Activated naive CD8-positive, alpha-beta T cell treated with anti-CD3 and anti-CD28 coated beads, Interleukin-2, amount 50 U/mL, for 24 hours (primary cell): Measurements from ENCODE around the gene FANCI.

Experiments
- ATAC-seq: fragments of 150-1000 bp; cut with Tn5 transposase; one replicate; pipeline ENCODE4 v1.10.0; 2021
- DNase-seq: peaks from one replicate; pipeline ENCODE4 v3.0.0; 2021
- H3K27ac Mint-ChIP-seq: one replicate; pipeline ENCODE4 v1.8.0; 2021; ENCODE audit warnings: mild to moderate bottlenecking, mixed read lengths
- H3K27me3 Mint-ChIP-seq: one replicate; pipeline ENCODE4 v1.8.0; 2021; ENCODE audit warnings: mixed read lengths
- H3K36me3 Mint-ChIP-seq: one replicate; pipeline ENCODE4 v1.8.0; 2021; ENCODE audit warnings: low read depth, mixed read lengths
- H3K4me1 Mint-ChIP-seq: one replicate; pipeline ENCODE4 v1.8.0; 2021; ENCODE audit warnings: mixed read lengths
- H3K4me3 Mint-ChIP-seq: one replicate; pipeline ENCODE4 v1.8.0; 2021; ENCODE audit warnings: mild to moderate bottlenecking, moderate library complexity, mixed read lengths
- H3K9me3 Mint-ChIP-seq: one replicate; pipeline ENCODE4 v1.8.0; 2021; ENCODE audit warnings: mixed read lengths

Gene FANCI

DNA sequence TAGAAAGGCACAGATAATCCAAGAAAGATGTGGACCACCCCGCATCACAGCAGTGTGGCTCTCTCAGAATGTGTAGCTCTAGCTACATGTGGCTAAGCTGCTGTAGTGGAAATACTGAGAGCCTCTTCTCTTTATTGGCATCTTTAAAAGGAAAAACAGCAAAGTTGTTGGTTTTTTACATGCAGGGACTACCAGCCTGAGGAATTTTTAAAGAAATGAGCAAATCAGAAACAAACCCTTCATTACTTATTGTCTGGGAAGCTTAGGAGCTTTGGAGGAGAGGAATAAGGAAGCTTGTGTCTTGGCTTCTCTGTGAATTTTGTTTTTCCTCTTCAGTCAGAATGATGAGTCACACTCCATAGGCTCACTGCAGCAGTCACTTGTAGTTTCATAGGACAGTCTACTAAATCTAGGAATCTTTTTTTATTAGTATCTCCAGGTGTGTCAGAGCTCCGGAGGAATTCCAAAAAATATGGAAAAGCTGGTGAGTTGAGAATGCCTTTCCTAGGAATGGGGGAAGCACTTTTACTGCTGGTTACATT lies 63.3 kb downstream of the FANCI start:
- ATAC-seq: no peak
- H3K9me3 Mint-ChIP-seq: no peaks in the 10 kb centered on the region
- no peak overlapping the region for H3K27ac Mint-ChIP-seq
- no peak for DNase-seq
- no peaks in the 10 kb centered on the region for H3K4me1 Mint-ChIP-seq
- no peaks in the 10 kb centered on the region for H3K27me3 Mint-ChIP-seq
- no peak overlapping the region for H3K4me3 Mint-ChIP-seq
- H3K36me3 Mint-ChIP-seq: peaks cover 75% of the 10 kb centered on the region

DNA sequence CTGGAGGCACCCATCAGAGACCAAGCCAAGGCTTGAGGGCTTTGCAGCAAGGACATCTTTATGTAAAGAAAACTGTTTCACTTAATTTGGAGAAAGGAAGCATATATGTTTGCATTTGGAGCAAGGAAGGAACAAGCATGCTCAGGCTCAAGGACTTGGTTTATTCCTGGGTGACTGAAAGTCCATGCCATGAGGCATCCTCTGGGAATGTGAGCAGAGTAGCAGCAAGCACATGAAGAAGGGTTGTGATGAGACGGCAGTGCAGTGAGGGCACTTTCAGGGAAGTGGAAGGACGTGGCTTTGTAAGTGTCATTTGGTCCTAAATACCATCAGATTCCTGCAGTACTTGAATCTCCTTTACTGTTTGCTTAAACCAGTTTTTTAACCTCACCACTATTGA lies 64.0 kb downstream of the FANCI start:
- DNase-seq (no peak), ATAC-seq (no peak)
- Mint-ChIP-seq H3K4me3 (no peak overlapping the region), H3K9me3 (no peaks in the 10 kb centered on the region), H3K27me3 (no peaks in the 10 kb centered on the region), H3K36me3 (peaks cover 75% of the 10 kb centered on the region), H3K27ac (no peak overlapping the region), H3K4me1 (no peaks in the 10 kb centered on the region)

DNA sequence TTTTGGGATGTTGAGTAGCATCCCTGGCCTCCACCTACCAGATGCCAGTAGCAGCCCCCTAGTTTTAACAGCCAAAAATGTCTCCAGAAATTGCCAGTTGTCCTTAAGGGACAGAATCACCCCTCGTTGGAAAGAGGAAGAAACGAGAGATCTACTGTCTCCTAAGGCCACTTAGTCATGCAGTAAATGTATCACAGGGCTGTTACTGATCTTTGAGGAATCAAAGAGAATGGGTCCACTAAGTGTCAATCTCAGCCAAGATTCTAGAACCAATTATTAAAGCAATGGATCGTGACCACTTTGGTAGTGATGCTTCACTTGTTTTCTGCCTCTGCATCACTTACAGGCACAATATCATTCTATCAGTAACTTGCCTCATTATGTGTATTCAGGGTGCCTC lies 64.5 kb downstream of the FANCI start:
- no peaks in the 10 kb centered on the region for H3K4me1 Mint-ChIP-seq
- ATAC-seq (no peak), DNase-seq (no peak)
- no peaks in the 10 kb centered on the region for H3K9me3 Mint-ChIP-seq
- H3K27me3 Mint-ChIP-seq: no peaks in the 10 kb centered on the region
- no peak overlapping the region for H3K27ac Mint-ChIP-seq
- H3K4me3 Mint-ChIP-seq: no peak overlapping the region
- peaks cover 75% of the 10 kb centered on the region for H3K36me3 Mint-ChIP-seq

DNA sequence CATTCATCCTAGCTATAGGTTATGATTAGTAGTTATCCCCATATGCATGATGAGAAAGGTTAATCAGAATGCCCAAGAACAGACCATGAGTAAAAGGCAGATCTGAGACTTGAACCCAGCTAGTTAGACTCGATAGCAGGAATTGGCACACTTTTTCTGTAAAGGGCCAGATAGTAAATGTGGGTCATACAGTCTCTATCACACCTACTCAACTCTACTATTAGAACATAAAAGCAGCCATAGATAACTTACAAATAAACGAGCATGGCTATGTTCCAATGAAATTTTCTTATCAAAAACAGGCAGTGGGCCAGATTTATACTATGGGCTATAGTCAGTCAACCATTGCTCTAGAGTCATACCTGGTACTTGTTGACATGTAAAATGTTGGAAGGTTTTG lies 66.2 kb downstream of the FANCI start:
- peak overlapping the region; percentile 59 for H3K27ac Mint-ChIP-seq

DNA sequence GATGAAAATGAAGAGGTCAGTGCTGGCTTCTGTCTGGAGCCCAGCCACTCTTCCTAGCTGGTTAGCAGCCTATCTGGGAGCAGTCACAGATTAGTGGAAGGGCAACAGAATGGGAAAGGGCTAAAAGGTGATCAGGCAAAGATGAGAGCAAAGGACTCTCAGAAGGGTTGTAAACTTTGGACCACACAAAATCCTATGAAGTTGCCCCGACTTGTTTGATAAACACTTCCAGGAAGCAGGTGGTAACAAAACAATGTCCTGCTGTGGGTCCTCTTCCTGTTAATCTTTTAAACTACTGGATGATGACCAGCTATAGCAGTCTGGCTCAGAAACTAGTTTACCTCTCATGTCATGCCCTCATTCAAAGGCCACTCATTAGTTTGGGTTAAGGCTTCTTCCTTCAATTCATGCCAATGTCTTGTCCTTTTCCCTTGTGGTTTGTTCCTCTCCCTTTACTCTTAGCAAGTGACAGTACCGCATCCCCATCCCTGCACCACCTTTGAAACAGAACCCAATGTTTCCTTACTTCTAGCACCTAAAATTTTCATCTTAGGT lies 71.7 kb downstream of the FANCI start:
- ATAC-seq: no peak
- Mint-ChIP-seq H3K4me3 (no peak overlapping the region), H3K9me3 (no peaks in the 10 kb centered on the region), H3K36me3 (peaks cover 68% of the 10 kb centered on the region), H3K27ac (peak overlapping the region; percentile 77), H3K27me3 (no peaks in the 10 kb centered on the region), H3K4me1 (peaks cover 19% of the 10 kb centered on the region)
- DNase-seq: no peak

More for the DNA sequence above, 66.2 kb downstream of the FANCI start:
- DNase-seq: no peak
- Mint-ChIP-seq H3K9me3 (no peaks in the 10 kb centered on the region), H3K4me1 (no peaks in the 10 kb centered on the region), H3K36me3 (peaks cover 75% of the 10 kb centered on the region), H3K27me3 (no peaks in the 10 kb centered on the region), H3K4me3 (no peak overlapping the region)
- ATAC-seq: no peak

DNA sequence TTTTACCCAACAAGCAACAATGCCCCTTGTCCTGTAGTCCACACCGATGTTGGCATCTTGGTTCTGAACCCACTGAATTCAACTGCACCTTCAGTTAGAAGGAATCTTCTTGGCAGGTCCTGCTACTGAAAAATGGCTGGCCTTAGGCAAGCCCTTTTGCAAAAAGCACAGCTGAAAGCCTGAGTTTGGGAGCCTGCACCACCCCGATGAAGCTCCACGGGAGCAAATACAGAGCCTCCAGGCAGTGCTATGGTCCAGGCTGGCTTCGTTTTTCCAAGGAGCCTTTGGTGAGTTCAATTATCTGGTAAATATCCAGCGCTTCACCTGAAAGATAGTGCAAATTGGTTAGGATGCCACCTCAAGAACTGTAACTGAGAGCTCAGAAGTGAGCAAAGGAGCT lies 72.7 kb downstream of the FANCI start:
- ATAC-seq: no peak
- no peak for DNase-seq
- no peaks in the 10 kb centered on the region for H3K27me3 Mint-ChIP-seq
- peaks cover 62% of the 10 kb centered on the region for H3K36me3 Mint-ChIP-seq
- peak overlapping the region; percentile 77 for H3K27ac Mint-ChIP-seq
- H3K4me1 Mint-ChIP-seq: peaks cover 19% of the 10 kb centered on the region
- H3K4me3 Mint-ChIP-seq: no peak overlapping the region
- no peaks in the 10 kb centered on the region for H3K9me3 Mint-ChIP-seq

DNA sequence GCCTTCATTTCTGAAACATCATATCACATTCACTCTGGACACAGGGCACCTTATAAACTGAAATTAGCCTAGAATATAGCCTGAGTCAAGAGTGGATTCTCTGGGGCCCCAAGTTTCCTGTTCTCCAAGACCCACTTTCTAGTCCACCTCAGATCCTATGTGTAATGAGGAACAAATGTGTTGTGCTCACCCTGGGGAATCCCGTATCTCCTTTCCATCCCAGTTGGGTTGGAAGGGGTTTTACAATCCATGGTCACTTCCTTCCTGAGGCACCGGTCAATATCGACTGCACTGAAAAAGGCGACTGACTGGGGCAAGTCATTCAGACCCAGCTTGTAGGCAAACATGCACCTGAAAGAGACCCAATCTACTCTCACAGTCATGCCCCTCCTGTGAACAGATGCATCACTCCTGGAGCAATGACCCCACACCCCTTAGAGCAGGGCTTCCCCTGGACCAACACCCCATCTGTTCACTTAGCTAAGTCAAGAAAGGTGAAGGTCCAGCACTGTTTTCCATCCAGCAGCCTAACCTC lies 73.5 kb downstream of the FANCI start:
- Mint-ChIP-seq H3K4me3 (peak overlapping the region; percentile 5), H3K27ac (peak overlapping the region; percentile 85), H3K27me3 (no peaks in the 10 kb centered on the region), H3K36me3 (peaks cover 60% of the 10 kb centered on the region), H3K9me3 (no peaks in the 10 kb centered on the region), H3K4me1 (peaks cover 19% of the 10 kb centered on the region)
- DNase-seq: no peak
- ATAC-seq: peak; percentile 23

DNA sequence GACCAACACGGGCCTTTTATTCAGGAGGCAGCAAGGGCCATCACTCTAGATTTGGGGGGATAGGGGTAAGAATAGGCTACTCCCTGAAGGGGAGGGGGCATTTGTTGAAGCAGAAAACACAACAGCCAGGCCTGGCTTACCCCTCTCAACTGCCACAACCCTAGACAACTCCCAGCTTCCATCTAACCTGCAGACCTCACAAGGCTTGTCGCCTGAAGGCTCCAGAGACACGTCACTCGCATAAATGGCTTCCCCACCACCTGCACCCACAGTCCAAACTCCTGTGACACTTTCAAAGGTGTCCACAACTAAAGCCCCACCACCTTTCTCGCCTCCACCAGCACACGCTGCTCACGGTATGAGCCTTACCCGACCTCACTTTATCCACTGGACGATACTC lies 75.9 kb downstream of the FANCI start:
- peak overlapping the region; percentile 62 for H3K27ac Mint-ChIP-seq
- H3K4me3 Mint-ChIP-seq: no peak overlapping the region
- no peaks in the 10 kb centered on the region for H3K9me3 Mint-ChIP-seq
- DNase-seq (no peak), ATAC-seq (no peak)
- H3K36me3 Mint-ChIP-seq: peaks cover 52% of the 10 kb centered on the region
- peaks cover 19% of the 10 kb centered on the region for H3K4me1 Mint-ChIP-seq
- no peaks in the 10 kb centered on the region for H3K27me3 Mint-ChIP-seq

DNA sequence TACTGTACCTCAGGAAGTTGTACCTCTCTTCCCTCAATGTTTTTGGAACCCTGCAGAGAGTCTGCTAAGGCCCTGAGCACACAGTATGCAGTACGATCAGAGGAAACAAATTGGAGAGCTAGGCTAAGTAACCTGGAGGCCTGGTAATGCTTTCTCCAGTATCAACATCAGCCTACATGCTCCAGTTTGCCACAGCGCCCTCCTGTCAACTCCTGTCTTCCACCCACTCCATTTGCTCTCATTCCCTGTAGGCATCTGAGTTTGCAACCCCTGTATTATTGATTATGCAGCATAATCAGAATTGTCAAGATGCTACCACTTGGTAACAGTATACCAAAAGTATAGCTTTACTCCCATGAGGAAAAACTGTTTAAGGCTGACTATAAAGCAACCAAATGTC lies 76.4 kb downstream of the FANCI start:
- H3K9me3 Mint-ChIP-seq: no peaks in the 10 kb centered on the region
- H3K36me3 Mint-ChIP-seq: peaks cover 49% of the 10 kb centered on the region
- H3K27ac Mint-ChIP-seq: no peak overlapping the region
- H3K4me1 Mint-ChIP-seq: peaks cover 19% of the 10 kb centered on the region
- no peak overlapping the region for H3K4me3 Mint-ChIP-seq
- no peak for DNase-seq
- no peak for ATAC-seq
- no peaks in the 10 kb centered on the region for H3K27me3 Mint-ChIP-seq

DNA sequence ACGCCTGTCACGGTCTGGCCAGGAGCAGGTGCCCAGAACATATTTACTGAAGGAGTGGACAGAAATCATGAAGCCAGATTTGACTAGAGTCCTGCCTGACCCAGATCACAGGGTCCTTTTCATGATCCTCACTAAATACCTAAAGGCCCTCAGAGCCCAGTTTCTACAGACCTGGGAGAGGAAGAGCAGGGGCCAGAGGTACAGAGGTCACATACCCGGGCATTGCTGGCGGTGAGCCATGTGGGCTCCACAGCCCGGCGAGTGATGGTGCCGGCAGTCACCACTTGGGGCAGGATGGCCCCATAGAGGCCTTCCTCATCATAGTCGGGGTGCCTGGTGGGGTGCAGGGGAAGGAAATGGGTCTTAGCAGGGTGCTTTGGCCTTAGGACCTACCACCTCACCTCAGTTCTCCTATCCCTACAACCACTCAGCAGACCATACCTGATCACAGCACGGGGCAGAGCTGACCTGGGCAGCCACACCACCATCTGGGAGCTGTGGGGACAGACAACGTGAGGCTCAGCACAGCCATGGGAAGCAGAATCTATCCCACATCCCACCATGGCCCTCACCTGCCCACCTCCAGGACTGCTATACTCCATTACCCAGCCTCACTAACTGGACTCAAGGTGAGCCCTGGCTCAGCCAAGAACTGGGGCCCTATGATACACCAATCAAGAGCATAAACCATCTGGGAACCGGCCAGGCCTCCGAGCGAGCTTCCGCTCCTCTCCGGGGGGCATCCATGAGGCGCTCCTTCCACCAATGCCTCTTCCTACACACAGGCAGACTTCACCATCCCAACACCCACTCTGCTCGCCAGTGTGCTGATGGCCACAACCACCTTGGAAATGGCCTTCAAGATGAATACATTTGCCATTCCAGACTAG lies 78.0 kb downstream of the FANCI start:
- Mint-ChIP-seq H3K9me3 (no peaks in the 10 kb centered on the region), H3K36me3 (peaks cover 44% of the 10 kb centered on the region), H3K4me1 (peaks cover 9% of the 10 kb centered on the region), H3K27ac (peak overlapping the region; percentile 69), H3K27me3 (no peaks in the 10 kb centered on the region), H3K4me3 (no peak overlapping the region)
- DNase-seq (no peak), ATAC-seq (no peak)

DNA sequence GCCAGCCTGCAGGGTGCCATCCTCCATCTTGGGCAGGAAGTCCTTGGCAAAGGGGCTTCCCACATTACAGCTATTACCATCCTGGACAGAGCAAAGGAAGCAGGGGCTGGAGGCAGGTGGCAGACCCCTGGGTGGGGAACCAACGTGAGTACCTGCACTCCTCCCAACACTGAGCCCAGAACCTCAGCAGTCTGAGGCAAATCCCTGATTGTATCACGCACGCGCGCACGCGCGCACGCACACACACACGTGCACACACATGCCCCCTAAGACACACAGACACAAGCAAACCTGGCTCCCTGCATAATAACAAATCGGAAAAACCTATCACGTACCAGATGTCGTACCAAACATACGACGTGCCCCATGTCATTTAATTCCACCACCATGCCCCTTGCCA lies 79.0 kb downstream of the FANCI start:
- H3K4me1 Mint-ChIP-seq: no peaks in the 10 kb centered on the region
- no peak overlapping the region for H3K4me3 Mint-ChIP-seq
- H3K27me3 Mint-ChIP-seq: no peaks in the 10 kb centered on the region
- H3K27ac Mint-ChIP-seq: no peak overlapping the region
- peaks cover 43% of the 10 kb centered on the region for H3K36me3 Mint-ChIP-seq
- no peaks in the 10 kb centered on the region for H3K9me3 Mint-ChIP-seq
- DNase-seq (no peak), ATAC-seq (no peak)

DNA sequence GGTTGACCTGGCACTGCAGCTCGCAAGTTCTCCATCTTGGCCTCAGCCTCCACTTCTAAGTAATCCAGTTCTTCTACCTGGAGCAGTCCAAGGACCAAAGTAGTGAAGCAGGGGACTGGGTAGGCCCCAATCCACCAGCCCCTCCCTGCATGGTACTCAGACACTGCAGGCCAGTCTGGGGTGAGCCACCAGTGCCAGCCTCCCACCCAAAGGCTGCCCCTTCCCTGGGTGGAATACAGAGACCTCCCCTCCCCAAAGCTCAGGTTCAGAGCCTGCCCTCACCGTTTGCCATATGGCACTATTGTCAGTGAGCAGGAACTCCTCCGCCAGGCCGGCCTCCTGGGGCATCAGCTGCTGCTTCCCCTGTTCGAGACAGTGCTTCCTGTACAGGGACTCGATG lies 80.0 kb downstream of the FANCI start:
- Mint-ChIP-seq H3K4me3 (no peak overlapping the region), H3K36me3 (peaks cover 41% of the 10 kb centered on the region), H3K27ac (no peak overlapping the region), H3K4me1 (peaks cover under 1% of the 10 kb centered on the region), H3K9me3 (no peaks in the 10 kb centered on the region), H3K27me3 (no peaks in the 10 kb centered on the region)
- no peak for ATAC-seq
- no peak for DNase-seq

DNA sequence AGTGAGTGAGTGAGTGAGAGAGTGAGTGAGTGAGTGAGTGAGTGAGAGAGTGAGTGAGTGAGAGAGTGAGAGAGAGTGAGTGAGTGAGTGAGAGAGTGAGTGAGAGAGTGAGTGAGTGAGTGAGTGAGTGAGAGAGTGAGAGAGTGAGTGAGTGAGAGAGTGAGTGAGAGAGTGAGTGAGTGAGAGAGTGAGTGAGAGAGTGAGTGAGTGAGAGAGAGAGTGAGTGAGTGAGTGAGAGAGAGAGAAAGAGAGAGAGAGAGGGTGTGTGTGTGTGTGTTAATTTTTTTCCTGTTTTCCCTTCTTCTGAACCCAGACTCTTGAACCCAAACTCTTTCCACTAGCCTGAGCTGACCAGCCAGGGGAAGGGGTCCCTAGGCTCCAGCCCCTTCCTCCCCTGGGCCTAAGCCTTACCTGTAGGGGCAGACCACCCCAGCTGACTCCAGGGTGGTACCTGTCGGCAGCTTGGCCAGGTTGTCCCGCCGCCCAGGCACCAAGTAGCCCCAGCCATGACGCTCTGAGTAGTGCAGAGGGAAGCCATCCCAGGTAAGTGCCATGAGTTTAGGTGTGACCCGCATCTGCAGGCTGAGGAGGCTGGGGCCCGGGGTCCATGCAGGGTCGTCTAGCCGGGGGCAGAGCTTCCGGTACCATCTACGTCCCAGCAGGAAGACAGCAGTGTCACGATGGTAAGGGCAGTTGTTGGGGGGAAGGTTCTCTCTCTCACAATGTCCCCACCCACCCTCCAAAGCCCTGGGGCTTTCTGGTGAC lies 81.4 kb downstream of the FANCI start:
- Mint-ChIP-seq H3K4me3 (no peak overlapping the region), H3K4me1 (peaks cover 13% of the 10 kb centered on the region), H3K27ac (no peak overlapping the region), H3K27me3 (no peaks in the 10 kb centered on the region), H3K9me3 (no peaks in the 10 kb centered on the region), H3K36me3 (peaks cover 46% of the 10 kb centered on the region)
- DNase-seq: no peak
- ATAC-seq: no peak

DNA sequence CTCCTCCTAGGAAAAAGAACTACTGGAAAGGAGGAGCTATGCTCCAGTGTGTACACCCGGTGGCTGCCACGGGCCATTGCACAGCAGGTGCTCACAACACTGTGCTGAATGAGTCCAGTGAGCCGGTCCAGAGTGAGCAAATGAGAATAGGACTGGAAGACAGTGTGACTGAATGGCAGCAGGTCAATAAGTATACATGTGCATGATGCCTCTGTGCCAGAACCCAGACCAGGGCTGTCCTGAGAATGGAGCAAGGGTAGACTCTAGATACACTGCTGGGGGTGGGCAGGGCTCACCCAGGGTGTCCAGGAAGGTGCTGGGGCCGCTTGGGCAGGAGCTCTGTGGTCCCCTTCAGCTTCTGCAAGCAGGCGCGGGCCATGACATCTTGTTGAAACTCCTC lies 82.5 kb downstream of the FANCI start:
- Mint-ChIP-seq H3K27me3 (no peaks in the 10 kb centered on the region), H3K27ac (no peak overlapping the region), H3K36me3 (peaks cover 54% of the 10 kb centered on the region), H3K4me3 (no peak overlapping the region), H3K9me3 (no peaks in the 10 kb centered on the region), H3K4me1 (peaks cover 24% of the 10 kb centered on the region)
- no peak for ATAC-seq
- no peak for DNase-seq
